NCI-H1694 treated with DMSO at 0.1 percent for 48 hours (cell line): Measurements from ENCODE around the gene KCNC1.

ENCODE experiments used
- DNase-seq: peaks from one replicate; lab custom pipeline; 2025; lab: John Stamatoyannopoulos, UW

Gene KCNC1

DNA sequence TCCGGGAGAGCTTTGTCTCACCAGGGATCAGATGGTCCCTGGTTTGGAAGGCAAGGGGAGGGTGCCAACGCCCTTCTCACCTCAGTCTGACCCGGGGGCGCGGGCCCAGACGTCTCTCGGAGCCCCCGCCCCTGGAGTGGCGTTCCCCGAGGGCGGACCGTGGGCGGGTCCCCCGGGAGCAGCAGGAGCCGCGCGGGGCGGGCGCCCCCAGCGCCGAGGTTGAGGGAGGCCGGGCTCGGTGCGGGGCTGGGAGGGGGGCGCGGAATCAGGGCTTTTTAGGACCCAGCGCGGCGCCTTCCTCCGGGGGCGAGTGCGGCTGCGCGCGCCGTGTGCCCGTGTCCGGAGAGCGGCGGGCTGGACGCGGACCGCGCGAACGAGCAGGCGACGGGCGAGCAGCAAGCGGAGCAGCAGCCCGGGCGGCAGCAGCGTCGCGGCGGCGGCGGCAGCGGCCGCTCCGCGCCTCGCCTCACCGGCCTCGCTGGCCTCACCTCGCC is at the start of gene KCNC1:
Gene KCNC1, plus strand, starts transcription at position 364 of the 494 bp plus-strand sequence. CDS start 1,222 bp downstream, outside the sequence.
- DNase-seq: peak; percentile 20

DNA sequence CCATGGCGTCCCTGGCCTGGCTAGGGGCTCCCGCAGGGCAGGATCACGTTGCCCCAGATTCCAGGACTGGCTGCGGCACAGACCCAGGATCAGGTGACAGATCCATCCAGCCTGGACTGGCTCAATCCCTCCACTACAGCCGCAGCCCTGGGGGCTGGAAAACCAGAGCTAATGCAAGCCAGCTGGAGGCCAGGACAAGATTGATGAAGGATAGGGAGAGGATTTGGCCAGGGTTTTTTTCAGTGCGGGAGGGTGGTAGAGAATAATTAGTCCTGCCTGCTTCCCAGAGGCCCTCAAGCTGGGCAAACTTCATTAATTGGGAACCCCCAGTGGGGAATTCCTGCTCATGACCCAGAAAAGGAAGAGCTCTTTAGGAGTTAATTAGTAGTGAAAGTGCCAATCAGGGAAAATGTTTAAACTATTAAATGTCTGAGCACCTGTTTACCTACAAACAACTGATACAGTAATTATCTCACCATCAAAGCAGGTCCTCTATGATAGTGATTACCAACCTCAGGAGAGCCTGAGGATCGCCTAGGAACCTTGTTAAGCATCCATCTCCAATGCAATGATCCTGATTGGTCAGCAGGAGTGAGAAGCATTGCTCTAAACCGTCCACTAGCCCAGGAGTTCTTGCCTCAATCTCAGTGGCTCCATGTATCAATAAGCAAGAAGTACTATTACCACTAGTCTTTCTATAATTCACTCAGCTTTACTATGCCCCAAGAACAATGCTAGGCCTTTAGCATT is 48.2 kb upstream of the KCNC1 start:
- DNase-seq: no peak

DNA sequence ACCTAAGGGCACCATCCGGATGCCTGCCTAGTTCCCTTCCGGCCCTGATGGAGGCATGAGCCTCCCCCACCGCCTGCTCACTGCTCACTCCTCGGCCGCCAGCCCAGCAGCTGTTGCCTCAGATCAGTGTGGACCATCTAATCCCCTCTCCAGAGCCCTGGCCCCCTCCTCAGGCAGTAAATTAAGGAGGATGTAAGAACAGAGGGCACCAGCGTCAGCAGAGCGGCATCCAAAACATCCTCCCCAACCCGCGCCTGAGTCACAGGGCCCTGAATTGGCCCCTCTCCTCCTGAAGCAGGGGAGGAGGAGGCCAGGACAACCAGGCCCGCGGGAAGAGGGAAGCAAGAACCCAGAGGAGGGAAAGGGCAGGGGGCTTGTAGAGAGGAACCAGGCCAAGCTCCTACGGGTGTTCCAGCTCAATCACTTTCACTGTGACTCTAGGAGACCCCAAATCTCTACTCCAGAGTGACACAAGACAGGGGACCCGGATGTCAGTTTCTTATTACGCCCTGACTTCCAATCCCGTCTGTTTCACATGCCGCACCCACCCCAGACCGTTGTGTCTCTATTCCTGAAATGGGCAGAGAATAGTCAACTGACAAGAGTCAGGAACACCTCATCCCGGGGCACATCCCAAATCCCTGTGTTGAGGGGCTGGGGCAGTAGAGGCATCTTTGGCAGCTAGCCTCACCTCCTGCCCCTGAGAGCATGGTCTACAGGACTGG is 46.5 kb upstream of the KCNC1 start:
- DNase-seq: no peak

- no peak for DNase-seq
Observed at GRCh38 chr11:17691550-17691949, 43.0 kb upstream of the KCNC1 start.

GRCh38 chr11:17691976-17692375 is 42.6 kb upstream of the KCNC1 start:
- no peak for DNase-seq

- no peak for DNase-seq
Observed at GRCh38 chr11:17692931-17693330, 41.6 kb upstream of the KCNC1 start.

DNA sequence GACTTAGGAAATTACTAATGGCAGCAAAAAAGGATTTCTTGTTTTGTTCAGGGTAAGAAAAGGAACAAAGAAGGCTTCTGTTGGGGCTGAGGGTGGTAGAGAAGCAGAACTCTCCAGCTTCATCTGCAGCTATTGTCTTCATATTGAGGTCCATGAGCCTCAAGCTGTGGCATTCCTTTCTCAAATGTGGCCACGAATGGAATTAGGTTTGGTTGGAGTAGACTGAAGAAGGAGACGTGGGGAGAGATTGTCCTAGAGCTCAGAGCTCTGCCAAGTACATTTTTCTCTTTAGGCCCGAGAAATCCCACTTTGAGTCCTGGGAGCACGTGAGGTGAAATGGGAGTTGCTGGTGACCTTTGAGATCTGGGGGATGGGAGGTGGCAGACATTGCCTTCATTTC is 41.0 kb upstream of the KCNC1 start:
- no peak for DNase-seq

DNA sequence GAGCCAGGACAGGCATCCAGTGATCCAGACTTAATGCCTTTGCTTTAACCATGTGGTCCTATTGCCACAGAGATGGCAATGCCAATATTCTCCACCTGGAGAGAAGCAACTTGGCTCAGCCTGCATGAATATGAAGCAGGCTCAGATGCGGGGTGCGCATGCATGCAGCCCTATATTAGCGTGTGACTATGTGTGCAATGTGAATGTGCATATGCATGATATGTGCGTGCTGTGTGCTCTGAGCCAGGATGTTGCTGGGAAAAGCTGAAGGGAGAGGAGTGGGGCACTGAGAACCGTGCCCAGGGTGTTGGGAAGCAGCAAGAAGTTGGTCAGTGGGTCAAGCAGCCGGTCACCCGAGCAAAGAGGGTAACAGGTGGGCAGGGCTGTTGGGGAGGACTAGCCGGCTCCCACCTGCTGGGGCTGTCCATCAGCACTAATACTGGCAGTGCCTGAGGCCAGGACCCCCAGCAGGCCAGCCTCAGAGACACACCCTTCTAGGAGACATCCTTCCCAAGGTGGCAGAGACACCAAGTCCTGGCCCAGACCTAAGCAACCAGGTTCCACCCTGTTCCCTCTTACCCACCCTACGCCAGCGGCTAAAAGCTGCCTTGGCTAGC is 40.0 kb upstream of the KCNC1 start:
- DNase-seq: no peak

DNA sequence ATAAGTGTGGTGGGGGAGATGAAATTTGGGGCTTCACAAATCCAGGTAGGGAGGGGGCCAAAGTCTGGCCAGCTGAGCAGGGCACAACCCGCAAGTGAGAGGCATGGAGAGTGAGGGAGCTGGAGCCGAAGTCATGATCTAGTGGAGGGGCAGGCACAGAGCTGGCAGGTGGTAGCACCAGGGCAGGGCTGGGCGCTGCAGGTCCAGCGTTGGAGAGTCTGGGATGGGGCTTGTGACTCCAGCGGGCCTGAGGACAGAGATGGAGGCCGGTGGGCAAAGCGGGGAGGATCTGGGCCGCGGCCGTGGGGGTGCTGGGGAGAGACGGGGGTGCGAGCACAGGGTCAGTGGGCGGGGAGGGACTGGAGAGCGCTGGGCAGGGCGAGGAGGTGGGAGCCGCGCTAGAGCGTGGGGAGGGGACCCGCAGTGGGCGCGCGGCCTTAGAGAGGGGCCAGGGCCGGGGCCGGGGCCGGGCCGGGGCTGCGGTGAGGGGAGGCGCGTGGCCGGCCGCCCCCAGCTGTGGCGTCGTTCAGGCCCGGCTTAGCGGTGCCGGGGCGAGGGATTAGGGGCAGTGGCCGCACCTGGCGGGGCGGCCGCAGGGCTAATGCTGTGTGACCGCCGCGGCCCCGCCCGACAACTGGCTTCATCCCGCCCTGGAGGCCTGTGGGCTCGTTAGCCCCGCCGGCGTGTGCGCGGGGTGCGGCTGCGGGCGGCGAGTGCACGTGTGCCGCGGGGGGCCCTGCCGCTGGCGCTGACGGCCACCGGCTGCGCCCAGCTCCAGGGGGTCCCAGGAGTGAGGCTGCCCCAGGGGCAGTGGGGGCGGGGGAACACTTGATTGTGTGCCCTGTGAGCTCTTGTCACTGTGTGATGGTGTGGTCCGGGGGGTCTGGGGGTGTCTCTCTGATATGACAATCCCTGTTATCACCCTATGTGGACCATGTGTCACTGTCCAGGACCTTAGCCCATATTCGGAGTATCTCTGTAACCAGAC is 38.8 kb upstream of the KCNC1 start:
- no peak for DNase-seq

- no peak for DNase-seq
Observed at GRCh38 chr11:17696741-17697140, 37.8 kb upstream of the KCNC1 start.

DNA sequence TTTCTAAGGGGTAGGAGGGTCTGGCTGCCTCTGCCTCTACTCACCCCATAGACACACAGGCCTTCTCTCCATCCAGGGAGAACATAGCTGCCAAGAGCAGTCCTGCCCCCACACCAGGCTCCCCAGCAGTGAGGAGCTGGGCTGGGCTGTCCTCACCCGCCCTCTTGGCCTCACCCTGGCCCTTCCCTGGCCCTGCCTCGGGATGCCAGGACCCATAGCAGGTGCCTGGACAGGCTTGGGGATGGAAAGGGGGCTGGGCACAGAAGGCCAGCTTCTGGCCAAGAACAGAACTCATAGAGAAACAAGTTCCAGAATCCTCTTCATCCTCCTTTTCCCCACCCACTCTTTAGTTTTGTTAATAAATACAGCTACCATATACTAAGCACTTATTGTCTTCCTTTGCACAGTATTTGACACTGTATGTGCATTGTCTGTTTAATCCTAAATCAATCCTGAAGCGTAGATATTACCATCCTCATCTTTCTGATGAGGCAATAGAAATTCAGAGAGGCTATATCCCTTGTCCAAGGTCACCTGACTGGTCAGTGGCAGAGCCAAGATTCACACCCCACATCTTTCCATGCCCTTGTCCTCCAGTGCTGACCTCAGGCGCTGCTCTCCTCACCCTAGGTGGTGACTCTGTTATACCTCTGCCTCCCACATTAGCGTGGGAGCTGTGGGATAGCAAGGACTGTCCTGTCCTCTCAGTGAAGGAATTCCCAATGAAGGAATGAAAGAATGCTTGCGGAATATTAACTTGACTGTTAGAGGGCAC is 37.2 kb upstream of the KCNC1 start:
- no peak for DNase-seq

- no peak for DNase-seq
Observed at GRCh38 chr11:17699147-17700114, 35.1 kb upstream of the KCNC1 start.

DNA sequence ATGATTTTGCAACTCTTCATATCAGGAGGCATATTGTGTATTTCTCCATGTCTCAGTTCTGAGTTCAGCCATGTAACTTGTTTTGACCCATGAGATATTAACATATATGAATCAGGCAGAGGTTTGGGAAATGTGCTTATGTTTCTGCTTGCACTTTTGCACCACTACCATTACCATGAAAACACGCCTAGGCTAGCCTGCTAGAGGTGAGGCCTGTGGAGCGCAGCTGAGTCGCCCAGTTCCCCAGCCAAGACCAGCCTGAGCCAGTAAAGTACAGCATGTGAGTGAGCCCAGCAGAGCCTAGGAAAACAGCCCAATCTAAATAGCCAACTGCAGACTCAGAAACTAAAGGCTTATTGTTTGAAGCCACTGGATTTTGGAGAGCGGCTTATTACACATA is 33.6 kb upstream of the KCNC1 start:
- DNase-seq: no peak

- DNase-seq: no peak
Observed at GRCh38 chr11:17702876-17703275, 31.7 kb upstream of the KCNC1 start.

DNA sequence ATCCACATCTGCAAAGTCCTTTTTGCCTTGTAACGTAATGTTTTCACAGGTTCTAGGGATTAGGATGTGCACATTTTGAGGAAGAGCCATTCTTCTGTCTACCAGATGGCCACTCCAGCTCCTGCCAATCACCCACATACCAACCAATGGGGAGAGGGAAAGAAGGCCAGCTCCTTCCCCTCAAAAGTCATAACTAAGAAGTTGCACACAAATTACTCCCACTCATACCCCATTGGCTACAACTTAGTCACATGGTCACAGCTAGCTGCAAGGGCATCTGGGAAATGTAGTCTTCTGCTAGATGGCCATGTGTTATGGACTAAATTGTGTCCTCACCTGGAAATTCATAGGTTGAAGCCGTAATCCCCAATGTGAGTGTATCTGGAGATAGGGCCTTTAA is 30.6 kb upstream of the KCNC1 start:
- DNase-seq: no peak

- DNase-seq: no peak
Observed at GRCh38 chr11:17707830-17708229, 26.8 kb upstream of the KCNC1 start.

DNA sequence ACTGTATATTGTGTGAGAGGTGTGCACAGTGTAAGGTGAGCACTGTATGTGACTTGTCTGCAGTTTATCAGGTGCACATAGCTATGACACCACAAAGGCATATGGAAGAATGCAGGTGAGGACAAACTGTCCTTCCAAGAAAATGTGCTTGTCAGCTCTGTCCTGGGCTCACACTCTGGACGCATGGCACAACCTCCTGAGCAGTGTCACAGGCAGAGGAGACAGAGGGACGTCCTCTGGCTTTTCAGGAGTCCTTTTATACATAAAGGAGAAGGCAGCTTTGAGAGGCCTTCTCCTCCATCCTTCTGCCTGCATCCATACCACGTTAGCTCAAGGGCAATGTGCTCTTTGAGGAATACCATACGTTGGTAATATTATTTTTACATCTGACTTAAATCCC is 22.7 kb upstream of the KCNC1 start:
- no peak for DNase-seq

DNA sequence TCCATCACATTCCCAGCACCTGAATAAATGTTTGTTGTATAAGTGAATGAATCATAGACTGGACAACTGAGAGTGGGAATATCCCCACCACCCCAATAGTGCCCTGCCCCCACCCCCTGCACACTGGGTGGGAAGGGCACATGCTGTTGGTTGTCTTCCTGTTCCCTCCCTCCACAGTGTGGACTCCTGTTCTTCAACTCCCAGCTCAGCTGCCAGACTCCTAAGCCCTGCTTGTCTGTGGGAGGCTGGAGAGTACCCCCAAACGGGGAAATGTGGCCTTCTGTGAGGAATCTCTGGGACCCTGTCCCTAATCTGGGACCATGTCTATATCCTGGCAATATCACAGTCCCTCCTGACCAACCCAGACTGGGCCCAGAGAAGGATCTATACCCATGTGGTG is 20.7 kb upstream of the KCNC1 start:
- no peak for DNase-seq

GRCh38 chr11:17714356-17714854 is 20.2 kb upstream of the KCNC1 start:
- DNase-seq: no peak

- no peak for DNase-seq
Observed at GRCh38 chr11:17714870-17715269, 19.7 kb upstream of the KCNC1 start.
